ENCODE data around the gene MEF2A. TPM values are rescaled to one million over a fixed set of nuclear protein-coding genes. Genes with fewer than 3 reads are reported as not detected.

Gene MEF2A
- total RNA-seq, 1 experiment from 2014 or later = 29.6 TPM

DNA sequence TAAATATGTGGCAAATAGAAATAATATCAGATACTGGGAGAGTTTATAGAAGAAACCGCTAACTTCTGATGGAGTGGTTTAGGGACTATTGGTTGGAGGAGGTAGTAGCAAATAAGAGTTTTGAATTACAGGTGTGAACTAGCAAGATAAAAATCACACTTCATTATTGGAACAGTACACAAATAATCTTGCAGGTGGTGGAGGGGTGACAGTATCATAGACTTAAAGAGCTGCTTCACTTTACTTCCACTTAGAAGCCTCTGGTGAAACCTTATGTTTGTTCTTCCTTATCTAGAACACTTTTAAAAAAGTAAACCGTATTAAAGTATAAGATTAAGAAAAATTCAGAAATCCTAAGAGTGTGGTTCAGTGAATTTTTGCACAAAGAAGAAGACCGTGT is 69.4 kb downstream of the MEF2A start:
- RAD21 ChIA-PET (ENCODE audit: low non-redundant PET in 1 of 2, low total read pairs in 2 of 2, uncharacterized antibody in 2 of 2, unreplicated experiment in 2 of 2) = no interaction called here
- Histone ChIP-seq H3K9me3 (ENCODE audit: control insufficient read depth in 1 of 2, insufficient read depth in 1 of 2, low read depth in 1 of 2, low read length in 2 of 2) (peaks cover 6 to 7% of the 10 kb centered on the region in 2 experiments; a peak in 2 of 4 replicates), H3K4me1 (ENCODE audit: control insufficient read depth in 1 of 2, insufficient read depth in 2 of 2, low read length in 2 of 2) (no peaks in the 10 kb centered on the region), H3K4me3 (replicated peaks in 1 of 2; ENCODE audit: low read depth in 1 of 2, low read length in 2 of 2) (no peak overlapping the region), H3K9ac (ENCODE audit: low read length) (no peak overlapping the region), H4K20me1 (ENCODE audit: insufficient read depth) (peaks cover 4% of the 10 kb centered on the region; the same call in 1 of the 2 replicates), H2AFZ (ENCODE audit: low read depth, low read length, poor library complexity, severe bottlenecking) (no peak overlapping the region), H3K36me3 (ENCODE audit: control insufficient read depth in 1 of 2, insufficient read depth in 2 of 2, low read length in 2 of 2) (peaks cover 2 to 5% of the 10 kb centered on the region in 2 experiments; a peak in 1 of 4 replicates), H3K27me3 (ENCODE audit: insufficient read depth, low read length) (no peaks in the 10 kb centered on the region), H3K79me2 (ENCODE audit: insufficient read depth, low read length) (peaks cover 35% of the 10 kb centered on the region), H3K9me2 (ENCODE audit: insufficient read depth) (no peaks in the 10 kb centered on the region), H3K27ac (ENCODE audit: low read depth, low read length) (no peak overlapping the region), H3K4me2 (ENCODE audit: low read length) (no peak overlapping the region)
- TF ChIP-seq, protein P1, sequence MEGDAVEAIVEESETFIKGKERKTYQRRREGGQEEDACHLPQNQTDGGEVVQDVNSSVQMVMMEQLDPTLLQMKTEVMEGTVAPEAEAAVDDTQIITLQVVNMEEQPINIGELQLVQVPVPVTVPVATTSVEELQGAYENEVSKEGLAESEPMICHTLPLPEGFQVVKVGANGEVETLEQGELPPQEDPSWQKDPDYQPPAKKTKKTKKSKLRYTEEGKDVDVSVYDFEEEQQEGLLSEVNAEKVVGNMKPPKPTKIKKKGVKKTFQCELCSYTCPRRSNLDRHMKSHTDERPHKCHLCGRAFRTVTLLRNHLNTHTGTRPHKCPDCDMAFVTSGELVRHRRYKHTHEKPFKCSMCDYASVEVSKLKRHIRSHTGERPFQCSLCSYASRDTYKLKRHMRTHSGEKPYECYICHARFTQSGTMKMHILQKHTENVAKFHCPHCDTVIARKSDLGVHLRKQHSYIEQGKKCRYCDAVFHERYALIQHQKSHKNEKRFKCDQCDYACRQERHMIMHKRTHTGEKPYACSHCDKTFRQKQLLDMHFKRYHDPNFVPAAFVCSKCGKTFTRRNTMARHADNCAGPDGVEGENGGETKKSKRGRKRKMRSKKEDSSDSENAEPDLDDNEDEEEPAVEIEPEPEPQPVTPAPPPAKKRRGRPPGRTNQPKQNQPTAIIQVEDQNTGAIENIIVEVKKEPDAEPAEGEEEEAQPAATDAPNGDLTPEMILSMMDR (IDR thresholded peaks at IDR 0.05 in 2 of 3, conservative IDR thresholded peaks at IDR 0.05 in 1 of 3; ENCODE audit: borderline replicate concordance in 1 of 3, insufficient read depth in 1 of 3, low read depth in 2 of 3, low read length in 2 of 3) = no peak
- TF ChIP-seq, protein P2, sequence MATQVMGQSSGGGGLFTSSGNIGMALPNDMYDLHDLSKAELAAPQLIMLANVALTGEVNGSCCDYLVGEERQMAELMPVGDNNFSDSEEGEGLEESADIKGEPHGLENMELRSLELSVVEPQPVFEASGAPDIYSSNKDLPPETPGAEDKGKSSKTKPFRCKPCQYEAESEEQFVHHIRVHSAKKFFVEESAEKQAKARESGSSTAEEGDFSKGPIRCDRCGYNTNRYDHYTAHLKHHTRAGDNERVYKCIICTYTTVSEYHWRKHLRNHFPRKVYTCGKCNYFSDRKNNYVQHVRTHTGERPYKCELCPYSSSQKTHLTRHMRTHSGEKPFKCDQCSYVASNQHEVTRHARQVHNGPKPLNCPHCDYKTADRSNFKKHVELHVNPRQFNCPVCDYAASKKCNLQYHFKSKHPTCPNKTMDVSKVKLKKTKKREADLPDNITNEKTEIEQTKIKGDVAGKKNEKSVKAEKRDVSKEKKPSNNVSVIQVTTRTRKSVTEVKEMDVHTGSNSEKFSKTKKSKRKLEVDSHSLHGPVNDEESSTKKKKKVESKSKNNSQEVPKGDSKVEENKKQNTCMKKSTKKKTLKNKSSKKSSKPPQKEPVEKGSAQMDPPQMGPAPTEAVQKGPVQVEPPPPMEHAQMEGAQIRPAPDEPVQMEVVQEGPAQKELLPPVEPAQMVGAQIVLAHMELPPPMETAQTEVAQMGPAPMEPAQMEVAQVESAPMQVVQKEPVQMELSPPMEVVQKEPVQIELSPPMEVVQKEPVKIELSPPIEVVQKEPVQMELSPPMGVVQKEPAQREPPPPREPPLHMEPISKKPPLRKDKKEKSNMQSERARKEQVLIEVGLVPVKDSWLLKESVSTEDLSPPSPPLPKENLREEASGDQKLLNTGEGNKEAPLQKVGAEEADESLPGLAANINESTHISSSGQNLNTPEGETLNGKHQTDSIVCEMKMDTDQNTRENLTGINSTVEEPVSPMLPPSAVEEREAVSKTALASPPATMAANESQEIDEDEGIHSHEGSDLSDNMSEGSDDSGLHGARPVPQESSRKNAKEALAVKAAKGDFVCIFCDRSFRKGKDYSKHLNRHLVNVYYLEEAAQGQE (IDR thresholded peaks at IDR 0.05; ENCODE audit: low read depth) = no peak
- TF ChIP-seq FOSL1 (IDR thresholded peaks at IDR 0.05; ENCODE audit: low read depth) = no peak
- no peak for TF ChIP-seq YY1 (IDR thresholded peaks at IDR 0.05; ENCODE audit: extremely low read depth, insufficient replicate concordance, low read depth, low read length)
- TF ChIP-seq SIN3A (IDR thresholded peaks at IDR 0.05; ENCODE audit: low read depth) = no peak
- TF ChIP-seq ZNF274 (IDR thresholded peaks at IDR 0.05; ENCODE audit: low read depth, low read length) = no peak
- TF ChIP-seq, protein P3, sequence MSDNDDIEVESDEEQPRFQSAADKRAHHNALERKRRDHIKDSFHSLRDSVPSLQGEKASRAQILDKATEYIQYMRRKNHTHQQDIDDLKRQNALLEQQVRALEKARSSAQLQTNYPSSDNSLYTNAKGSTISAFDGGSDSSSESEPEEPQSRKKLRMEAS (IDR thresholded peaks at IDR 0.05) = no peak
- TF ChIP-seq RAD21 (IDR thresholded peaks at IDR 0.05; ENCODE audit: low read depth) = no peak
- TF ChIP-seq POLR2AphosphoS5 (IDR thresholded peaks at IDR 0.05; ENCODE audit: low read depth, low read length) = no peak
- TF ChIP-seq SRF (IDR thresholded peaks at IDR 0.05; ENCODE audit: low read depth) = no peak
- no peak for TF ChIP-seq CEBPB (IDR thresholded peaks at IDR 0.05; ENCODE audit: low read depth)
- no peak for TF ChIP-seq JUND (IDR thresholded peaks at IDR 0.05)
- TF ChIP-seq POLR2A (IDR thresholded peaks at IDR 0.05; ENCODE audit: borderline replicate concordance, extremely low read depth, insufficient read depth, insufficient read length) = no peak
- TF ChIP-seq EZH2 (IDR thresholded peaks at IDR 0.05) = no peak
- no peak for TF ChIP-seq CBX3 (IDR thresholded peaks at IDR 0.05; ENCODE audit: low read depth)
- TF ChIP-seq ELF1 (IDR thresholded peaks at IDR 0.05; ENCODE audit: borderline replicate concordance, low read depth) = no peak
- TF ChIP-seq ZBTB33 (IDR thresholded peaks at IDR 0.05; ENCODE audit: extremely low read depth, insufficient replicate concordance, low read length) = no peak
- TF ChIP-seq TCF7L2 (IDR thresholded peaks at IDR 0.05; ENCODE audit: borderline replicate concordance, extremely low read depth, insufficient read depth, insufficient read length) = no peak
- TF ChIP-seq, protein P4, sequence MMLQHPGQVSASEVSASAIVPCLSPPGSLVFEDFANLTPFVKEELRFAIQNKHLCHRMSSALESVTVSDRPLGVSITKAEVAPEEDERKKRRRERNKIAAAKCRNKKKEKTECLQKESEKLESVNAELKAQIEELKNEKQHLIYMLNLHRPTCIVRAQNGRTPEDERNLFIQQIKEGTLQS (IDR thresholded peaks at IDR 0.05) = no peak
- no peak for TF ChIP-seq EZH2phosphoT487 (IDR thresholded peaks at IDR 0.05; ENCODE audit: borderline replicate concordance)
- DNase-seq (ENCODE audit: low read depth, low spot score) (no peak), ATAC-seq (no peak)
- POLR2A ChIA-PET = no interaction called here
- CTCF ChIA-PET = no interaction called here
- no TSS peak for BruUV-seq (replicated peaks)
- intact Hi-C loops (cut with micrococcal nuclease) = no loop called here
